Sigmoid colon (tissue), 7 donors: ENCODE data around the gene ZIC5. TPM values are rescaled to one million over a fixed set of nuclear protein-coding genes. Genes with fewer than 3 reads are reported as not detected.
"Not testable (repeated sequence)": the region's sequence is repeated elsewhere in the genome, so short reads cannot be mapped to it uniquely, and the experiment has no call there.

Source experiments
- DNase-seq: peaks from one replicate; pipeline ENCODE4 v3.0.0-alpha.2; 2019
- H3K27ac ChIP-seq, 4 donors: fragments of 200-600 bp; sonication (generic); one replicate each; pipeline ENCODE4 v1.5.1; 2016 to 2019; ENCODE audit warnings: mild to moderate bottlenecking in 1 of 4
- H3K27me3 ChIP-seq, 3 donors: fragments of 200-600 bp; sonication (generic); one replicate each; pipeline ENCODE4 v1.5.1; 2019; ENCODE audit warnings: mild to moderate bottlenecking in 1 of 3
- H3K36me3 ChIP-seq, 4 donors: fragments of 200-600 bp; sonication (generic); one replicate each; pipeline ENCODE4 v1.5.1; 2016 to 2019
- H3K4me1 ChIP-seq, 4 donors: fragments of 200-600 bp; sonication (generic); one replicate each; pipeline ENCODE4 v1.5.1; 2017 to 2019
- H3K4me3 ChIP-seq, 4 donors: fragments of 200-600 bp; sonication (generic); one replicate each; pipeline ENCODE4 v1.5.1; 2017 to 2019; ENCODE audit warnings: mild to moderate bottlenecking in 2 of 4, moderate library complexity in 1 of 4
- H3K9me3 ChIP-seq, 4 donors: fragments of 200-600 bp in 3 of 4; sonication (generic) in 3 of 4; one replicate each; pipeline versions ENCODE4 v1.5.1 to v1.6.1; 2013 to 2019
- CTCF ChIP-seq, 4 experiments: fragments of 450-650 bp in 3 of 4; fragments of 200-600 bp in 1 of 4; IDR thresholded peaks; one replicate each; pipeline ENCODE4 v1.5.1; 2016 to 2019; ENCODE audit warnings: antibody characterized with exemption in 4 of 4, mild to moderate bottlenecking in 3 of 4, moderate library complexity in 2 of 4
- EP300 ChIP-seq, 4 donors: sonication (generic); formaldehyde crosslinking; IDR thresholded peaks; one replicate each; pipeline ENCODE4 v1.6.1; 2017; ENCODE audit warnings: antibody characterized with exemption in 4 of 4
- POLR2A ChIP-seq, 2 donors: fragments of 450-650 bp; IDR thresholded peaks; one replicate each; pipeline ENCODE4 v1.6.1; 2016; ENCODE audit warnings: antibody characterized with exemption in 2 of 2, mild to moderate bottlenecking in 2 of 2, moderate library complexity in 2 of 2
- POLR2AphosphoS5 ChIP-seq, 4 donors: sonication (generic); formaldehyde crosslinking; IDR thresholded peaks; one replicate each; pipeline ENCODE4 v1.6.1; 2017; ENCODE audit warnings: antibody characterized with exemption in 4 of 4
- WGBS, 2 donors: extraction: QIAGEN DNeasy Blood & Tissue Kit; methylation state at CpG; one replicate each; pipeline ENCODE4 v1.1.7; 2013; 5-methylcytosine and 5-hydroxymethylcytosine counted together
- intact Hi-C: fragments of 100-400 bp; cut with DNase I; formaldehyde crosslinking; loops from one replicate; pipeline ENCODE4 v1.15.1; 2023
- polyA plus RNA-seq, 3 donors: library from polyadenylated mRNA; stranded (reverse); fragments of 200-250 nt; gene quantifications; one replicate each; pipeline ENCODE4 v1.2.3, GENCODE V29; 2013
- total RNA-seq, 4 donors: library from RNA; depleted of rRNA; stranded (reverse); fragments of >200 nt; gene quantifications; one replicate each; pipeline ENCODE4 v1.1.0, GENCODE V29; 2016
- donor health status: healthy with polysubstance abuse.
- donor health status: Bipolar disorder and iron deficiency.
- donor health status: healthy.

Gene ZIC5
- total and polyA plus RNA-seq, 7 donors, result not detected

DNA sequence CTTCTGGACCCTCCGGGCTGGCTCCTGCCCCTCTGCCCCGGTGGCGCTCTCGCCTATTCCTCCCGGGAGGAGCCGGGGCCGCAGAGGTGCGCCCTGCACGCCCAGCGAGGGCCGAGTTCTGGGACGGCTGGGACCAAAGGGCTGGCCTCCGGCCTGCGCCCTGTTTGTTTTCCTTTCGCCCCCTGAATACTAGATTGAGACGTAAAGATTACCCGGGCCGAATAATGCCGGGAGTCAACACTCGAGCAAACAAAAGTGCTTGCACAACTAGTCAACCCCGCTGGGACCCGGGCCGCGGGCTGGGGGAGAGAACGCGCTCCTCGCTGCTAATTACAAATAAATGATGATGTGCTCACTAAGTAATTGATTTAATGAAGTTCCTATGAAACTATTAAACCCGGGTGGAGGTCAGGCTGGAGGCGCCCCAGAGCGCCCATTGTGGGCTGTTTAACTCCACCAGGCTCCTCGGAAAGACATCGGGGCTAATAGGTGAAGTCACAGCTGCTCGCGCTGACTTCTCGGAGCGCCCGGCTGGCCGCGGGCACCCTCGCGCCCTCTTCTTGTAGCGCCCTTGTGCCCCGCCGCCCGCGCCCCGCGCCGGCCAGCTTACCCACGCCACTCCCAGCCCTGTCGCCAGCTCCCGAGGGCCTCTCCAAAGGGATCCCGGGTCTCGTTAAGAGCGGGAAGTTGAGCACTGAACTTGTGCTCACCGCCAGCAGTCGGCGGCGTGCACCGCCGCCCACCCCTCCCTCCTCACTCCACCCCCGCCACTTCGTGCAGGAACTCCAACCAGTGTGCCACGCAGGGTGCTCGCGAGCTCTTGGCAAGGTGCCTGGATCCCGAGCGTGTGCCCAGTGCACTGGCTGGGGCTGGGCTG is 14.9 kb downstream of the ZIC5 start:
- peak overlapping the region in 2 of 4 donors; percentile 17 to 27 for H3K4me3 ChIP-seq
- no peak overlapping the region for H3K27ac ChIP-seq
- TF ChIP-seq POLR2A (IDR thresholded peaks at IDR 0.05) (no peak), EP300 (IDR thresholded peaks at IDR 0.05) (no peak), CTCF (IDR thresholded peaks at IDR 0.05) (no peak), POLR2AphosphoS5 (IDR thresholded peaks at IDR 0.05) (no peak)
- intact Hi-C loops, result loop anchor here (5.0 kb wide), 1 partner anchor 36 kb away; no protein-coding TSS in a partner anchor
- H3K36me3 ChIP-seq, result no peaks in the 10 kb centered on the region
- H3K27me3 ChIP-seq, result peaks cover 63 to 98% (median 70%) of the 10 kb centered on the region in 3 donors
- 1 to 2% methylated on average over 68 of the region's 68 CpGs for WGBS, 2 donors
- no peaks in the 10 kb centered on the region for H3K9me3 ChIP-seq
- H3K4me1 ChIP-seq, result peaks cover 0 to 41% (median 33%) of the 10 kb centered on the region in 4 donors
- no peak for DNase-seq

DNA sequence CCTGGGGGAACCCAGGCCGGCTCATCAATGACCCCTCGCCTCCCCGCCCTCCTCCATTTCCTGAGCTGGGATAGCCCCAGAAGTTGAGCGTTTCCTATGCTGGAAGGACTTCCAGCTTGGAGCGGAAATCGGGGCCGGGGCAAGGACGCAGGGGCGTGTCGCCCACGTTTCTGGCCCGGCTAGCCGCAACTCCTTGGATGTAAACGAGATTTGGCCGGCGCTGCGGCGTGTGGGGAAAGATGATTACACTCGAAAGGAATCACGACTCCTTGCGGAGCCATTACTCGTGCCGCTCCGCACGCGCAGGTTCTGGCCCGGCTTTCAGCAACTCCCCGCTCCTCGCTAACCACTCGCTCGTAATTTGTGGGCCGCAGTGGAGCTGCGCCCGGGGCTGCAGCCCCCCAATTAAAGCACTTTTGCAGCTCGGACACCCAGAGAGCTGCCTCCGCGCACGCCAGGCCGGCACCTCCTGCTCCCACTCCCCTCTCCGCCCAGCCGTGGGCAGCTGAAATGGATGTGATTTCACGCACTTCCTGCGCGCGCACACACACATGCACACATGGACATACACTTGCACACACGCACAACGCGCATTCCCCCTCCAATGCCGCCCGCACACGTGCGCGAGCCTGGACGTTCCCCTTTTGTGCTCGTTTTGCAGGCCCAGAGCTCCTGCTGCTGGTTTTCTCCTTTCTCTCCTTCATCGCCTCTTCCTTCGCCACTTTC is 15.7 kb downstream of the ZIC5 start:
- Histone ChIP-seq H3K36me3 (no peaks in the 10 kb centered on the region), H3K4me3 (peak overlapping the region in 2 of 4 donors; percentile 17 to 27), H3K27me3 (peaks cover 56 to 96% (median 62%) of the 10 kb centered on the region in 3 donors), H3K9me3 (no peaks in the 10 kb centered on the region), H3K4me1 (peaks cover 0 to 41% (median 33%) of the 10 kb centered on the region in 4 donors), H3K27ac (no peak overlapping the region)
- TF ChIP-seq EP300 (IDR thresholded peaks at IDR 0.05) (no peak), CTCF (IDR thresholded peaks at IDR 0.05) (no peak), POLR2A (IDR thresholded peaks at IDR 0.05) (no peak), POLR2AphosphoS5 (IDR thresholded peaks at IDR 0.05) (no peak)
- intact Hi-C loops, result loop anchor here (5.0 kb wide), 1 partner anchor 36 kb away; no protein-coding TSS in a partner anchor
- 2 to 3% methylated on average over 57 of the region's 57 CpGs for WGBS, 2 donors
- no peak for DNase-seq

DNA sequence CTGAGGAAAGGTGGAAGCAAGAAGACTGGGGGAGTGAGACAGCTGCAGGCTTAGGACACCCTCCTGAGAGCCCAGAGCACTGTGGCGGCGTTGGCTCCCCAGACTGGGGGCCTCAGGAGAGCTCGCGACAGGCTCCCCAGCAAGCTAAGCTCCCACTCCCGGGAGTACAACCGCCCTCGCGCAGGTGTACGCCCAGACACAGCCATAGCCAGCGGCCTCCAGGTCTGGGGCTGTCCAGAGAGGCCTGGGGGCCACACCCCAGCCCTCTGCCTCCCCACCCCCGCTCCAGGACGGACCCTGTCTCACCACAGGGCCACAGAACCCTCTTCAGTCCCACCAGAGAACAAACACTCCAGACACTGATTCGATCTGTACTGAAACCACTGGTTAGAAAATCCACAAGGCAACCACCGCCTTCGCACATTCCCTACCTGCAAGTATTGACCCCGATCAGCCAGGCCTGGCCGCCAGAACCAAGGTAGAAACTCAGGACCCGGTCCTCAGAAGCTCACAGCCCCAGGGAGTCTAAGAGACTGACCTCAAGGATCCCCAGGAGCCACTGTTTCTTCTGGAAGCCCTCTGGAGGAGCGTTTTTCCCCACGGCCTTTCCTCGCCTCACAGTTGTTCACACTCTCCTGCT is 16.3 kb downstream of the ZIC5 start:
- Histone ChIP-seq H3K27ac (no peak overlapping the region), H3K36me3 (no peaks in the 10 kb centered on the region), H3K9me3 (no peaks in the 10 kb centered on the region), H3K27me3 (peaks cover 50 to 95% (median 57%) of the 10 kb centered on the region in 3 donors), H3K4me3 (no peak overlapping the region), H3K4me1 (peaks cover 0 to 40% (median 32%) of the 10 kb centered on the region in 4 donors)
- DNase-seq, result no peak
- WGBS, 2 donors, result 32 to 48% methylated on average over 21 of the region's 21 CpGs
- intact Hi-C loops, result loop anchor here (5.0 kb wide), 1 partner anchor 37 kb away; no protein-coding TSS in a partner anchor
- TF ChIP-seq CTCF (IDR thresholded peaks at IDR 0.05) (no peak), EP300 (IDR thresholded peaks at IDR 0.05) (no peak), POLR2A (IDR thresholded peaks at IDR 0.05) (no peak), POLR2AphosphoS5 (IDR thresholded peaks at IDR 0.05) (no peak)

- WGBS, 2 donors, result 31 to 57% methylated on average over 14 of the region's 14 CpGs
- no peak for DNase-seq
Observed at GRCh38 chr13:99953138-99953755, 18.3 kb downstream of the ZIC5 start.

GRCh38 chr13:99951666-99952065 is 19.9 kb downstream of the ZIC5 start:
- 82 to 94% methylated on average over 1 of the region's 1 CpG for WGBS, 2 donors
- H3K36me3 ChIP-seq, H3K4me3 ChIP-seq, DNase-seq, H3K9me3 ChIP-seq, intact Hi-C loops, H3K27ac ChIP-seq: not testable (repeated sequence)
- Histone ChIP-seq H3K4me1 (peaks cover 0 to 12% (median 11%) of the 10 kb centered on the region in 4 donors), H3K27me3 (peaks cover 14 to 80% (median 21%) of the 10 kb centered on the region in 3 donors)

More at GRCh38 chr13:99953138-99953755, 18.3 kb downstream of the ZIC5 start:
- Histone ChIP-seq H3K36me3 (no peaks in the 10 kb centered on the region), H3K9me3 (no peaks in the 10 kb centered on the region), H3K4me3 (no peak overlapping the region), H3K4me1 (peaks cover 0 to 24% (median 22%) of the 10 kb centered on the region in 4 donors), H3K27ac (no peak overlapping the region), H3K27me3 (peaks cover 30 to 82% (median 37%) of the 10 kb centered on the region in 3 donors)
- intact Hi-C loops, result no loop called here
- no peak for TF ChIP-seq CTCF (IDR thresholded peaks at IDR 0.05)
- no peak for TF ChIP-seq POLR2A (IDR thresholded peaks at IDR 0.05)
- no peak for TF ChIP-seq POLR2AphosphoS5 (IDR thresholded peaks at IDR 0.05)
- TF ChIP-seq EP300 (IDR thresholded peaks at IDR 0.05), result no peak
